HG03378 (cell line): Measurements from ENCODE around the gene IFNAR1.

Experiments used
- ATAC-seq: cut with Tn5 transposase; IDR thresholded peaks from one replicate; pipeline ENCODE4 v1.9.1; 2021; ENCODE audit warnings: mild to moderate bottlenecking, moderate library complexity; ENCODE audit not compliant: unreplicated experiment

IFNAR1 gene

GRCh38 chr21:33324291-33325221 lies at the start of gene IFNAR1:
Gene IFNAR1, plus strand, starts transcription at chr21:33324970. Its CDS starts 86 bp downstream, at chr21:33325056.
- ATAC-seq, result peak; percentile 80

- ATAC-seq, result no peak
Observed at GRCh38 chr21:33278721-33279120, 46.0 kb upstream of the IFNAR1 start.

- ATAC-seq, result no peak
Observed at GRCh38 chr21:33279330-33279820, 45.4 kb upstream of the IFNAR1 start.

- ATAC-seq, result no peak
Observed at GRCh38 chr21:33281096-33281652, 43.6 kb upstream of the IFNAR1 start.

GRCh38 chr21:33283203-33283602 lies 41.6 kb upstream of the IFNAR1 start:
- ATAC-seq, result no peak

- ATAC-seq, result no peak
Observed at GRCh38 chr21:33286076-33286475, 38.7 kb upstream of the IFNAR1 start.

GRCh38 chr21:33286600-33287456 lies 37.9 kb upstream of the IFNAR1 start:
- no peak for ATAC-seq

GRCh38 chr21:33289199-33289819 lies 35.5 kb upstream of the IFNAR1 start:
- no peak for ATAC-seq

GRCh38 chr21:33290441-33290840 lies 34.3 kb upstream of the IFNAR1 start:
- ATAC-seq, result no peak

- ATAC-seq, result no peak
Observed at GRCh38 chr21:33291686-33292085, 33.1 kb upstream of the IFNAR1 start.

GRCh38 chr21:33292724-33293123 lies 32.0 kb upstream of the IFNAR1 start:
- ATAC-seq, result no peak

GRCh38 chr21:33293136-33293535 lies 31.6 kb upstream of the IFNAR1 start:
- no peak for ATAC-seq

- no peak for ATAC-seq
Observed at GRCh38 chr21:33293811-33294216, 31.0 kb upstream of the IFNAR1 start.

- no peak for ATAC-seq
Observed at GRCh38 chr21:33296156-33296555, 28.6 kb upstream of the IFNAR1 start.

- ATAC-seq, result peak; percentile 78
Observed at GRCh38 chr21:33299181-33299752, 25.5 kb upstream of the IFNAR1 start.

- no peak for ATAC-seq
Observed at GRCh38 chr21:33300701-33301631, 23.8 kb upstream of the IFNAR1 start.

- no peak for ATAC-seq
Observed at GRCh38 chr21:33301632-33302002, 23.2 kb upstream of the IFNAR1 start.

- ATAC-seq, result no peak
Observed at GRCh38 chr21:33302055-33302454, 22.7 kb upstream of the IFNAR1 start.

GRCh38 chr21:33302796-33303195 lies 22.0 kb upstream of the IFNAR1 start:
- ATAC-seq, result no peak
